HCT116 (cell line): ENCODE measurements around the gene FMN1. TPM values are rescaled to one million over a fixed set of nuclear protein-coding genes. Genes with fewer than 3 reads are reported as not detected.

Experiments
- ATAC-seq: fragments of 200-7000 bp; cut with Tn5 transposase; 2 replicates; pipeline ENCODE4 v1.9.1; 2020; ENCODE audit warnings: mild to moderate bottlenecking, moderate library complexity
- BruUV-seq: library from RNA; stranded (reverse); fragments of 400-500 nt; replicated peaks from 2 replicates; lab custom pipeline; 2021; lab: Mats Ljungman, UMichigan
- CTCF ChIA-PET: fragments of 300-600 bp; sonication (Branson Sonifier 250); formaldehyde crosslinking; loops from one replicate; lab custom pipeline; 2021; ENCODE audit warnings: antibody characterized with exemption; lab: Charles Lee
- POLR2A ChIA-PET: fragments of 300-600, 350-600 bp; sonication (Branson Sonifier 250); formaldehyde crosslinking; loops from one replicate; lab custom pipeline; 2021; ENCODE audit warnings: antibody characterized with exemption; lab: Charles Lee
- RAD21 ChIA-PET, 2 experiments: fragments of 300-600 bp; sonication (Branson Sonifier 250); formaldehyde crosslinking; loops; one replicate each; lab custom pipeline; 2023; ENCODE audit warnings: low total read pairs in 2 of 2; ENCODE audit not compliant: uncharacterized antibody in 2 of 2, unreplicated experiment in 2 of 2, low non-redundant PET in 1 of 2; lab: Charles Lee
- DNase-seq: peaks from one replicate; pipeline ENCODE4 v3.0.0-alpha.2; 2010; ENCODE audit warnings: low read depth, low spot score
- H2AFZ ChIP-seq: fragments of 200-600 bp; shearing (Covaris generic), sonication (generic); 2 replicates; pipeline ENCODE4 v1.6.1; 2017; ENCODE audit warnings: low read depth, mixed run types, mixed read lengths, antibody characterized with exemption, low read length; ENCODE audit not compliant: poor library complexity, severe bottlenecking
- H3K27ac ChIP-seq: 2 replicates; pipeline ENCODE4 v1.5.1; 2012; ENCODE audit warnings: low read depth, low read length
- H3K27me3 ChIP-seq: fragments of 200-600 bp; sonication (generic); 2 replicates; pipeline ENCODE4 v1.6.1; 2016; ENCODE audit warnings: mixed run types, low read length, mixed read lengths; ENCODE audit not compliant: insufficient read depth
- H3K36me3 ChIP-seq, 2 experiments: fragments of 200-500 bp in 1 of 2; fragments of 200-600 bp in 1 of 2; sonication (Bioruptor generic) in 1 of 2; sonication (generic) in 1 of 2; 2 replicates each; pipeline versions ENCODE4 v1.5.1 to v1.6.1; 2014 to 2016; ENCODE audit warnings: low read length in 2 of 2, inconsistent platforms in 1 of 2, mixed read lengths in 1 of 2, mixed run types in 1 of 2; ENCODE audit not compliant: insufficient read depth in 2 of 2, control insufficient read depth in 1 of 2
- H3K4me1 ChIP-seq, 2 experiments: fragments of 200-600 bp in 1 of 2; sonication (generic) in 1 of 2; 2 replicates each; pipeline versions ENCODE4 v1.5.1 to v1.6.1; 2012 to 2017; ENCODE audit warnings: low read length in 2 of 2, inconsistent platforms in 1 of 2, mild to moderate bottlenecking in 1 of 2, mixed read lengths in 1 of 2, mixed run types in 1 of 2, moderate library complexity in 1 of 2; ENCODE audit not compliant: insufficient read depth in 2 of 2, control insufficient read depth in 1 of 2
- H3K4me2 ChIP-seq: fragments of 200-600 bp; sonication (generic); 2 replicates; pipeline ENCODE4 v1.6.1; 2017; ENCODE audit warnings: mixed run types, low read length, mixed read lengths
- H3K4me3 ChIP-seq, 2 experiments: fragments of 200-600 bp in 1 of 2; sonication (generic) in 1 of 2; replicated peaks in 1 of 2; 2 replicates each; pipeline ENCODE4 v1.5.1; 2011 to 2016; ENCODE audit warnings: low read length in 2 of 2, control low read depth in 1 of 2, low read depth in 1 of 2, mild to moderate bottlenecking in 1 of 2, mixed read lengths in 1 of 2, mixed run types in 1 of 2
- H3K79me2 ChIP-seq: fragments of 200-600 bp; sonication (generic); 2 replicates; pipeline ENCODE4 v1.6.1; 2017; ENCODE audit warnings: mild to moderate bottlenecking, mixed run types, low read length, moderate library complexity, mixed read lengths; ENCODE audit not compliant: insufficient read depth
- H3K9ac ChIP-seq: fragments of 200-600 bp; sonication (generic); 2 replicates; pipeline ENCODE4 v1.6.1; 2016; ENCODE audit warnings: low read length, mixed read lengths
- H3K9me2 ChIP-seq: fragments of 200-600 bp; sonication (generic), shearing (Covaris generic); 2 replicates; pipeline ENCODE4 v1.6.1; 2017; ENCODE audit warnings: mixed run types, mild to moderate bottlenecking, moderate library complexity; ENCODE audit not compliant: insufficient read depth
- H3K9me3 ChIP-seq, 2 experiments: fragments of 200-500 bp in 1 of 2; fragments of 200-600 bp in 1 of 2; sonication (Bioruptor generic) in 1 of 2; sonication (generic) in 1 of 2; 2 replicates each; pipeline ENCODE4 v1.6.1; 2014 to 2017; ENCODE audit warnings: low read length in 2 of 2, mixed read lengths in 2 of 2, inconsistent platforms in 1 of 2, low read depth in 1 of 2, mild to moderate bottlenecking in 1 of 2, mixed run types in 1 of 2, moderate library complexity in 1 of 2; ENCODE audit not compliant: control insufficient read depth in 1 of 2, insufficient read depth in 1 of 2
- H4K20me1 ChIP-seq: fragments of 200-600 bp; sonication (generic), shearing (Covaris generic); 2 replicates; pipeline ENCODE4 v1.6.1; 2017; ENCODE audit warnings: mixed run types, mild to moderate bottlenecking, moderate library complexity; ENCODE audit not compliant: insufficient read depth
- ATF3 ChIP-seq: IDR thresholded peaks from 2 replicates; pipeline ENCODE4 v1.6.1; 2012
- CEBPB ChIP-seq: IDR thresholded peaks from 2 replicates; pipeline ENCODE4 v1.6.1; 2012; ENCODE audit warnings: low read depth
- EGR1 ChIP-seq: IDR thresholded peaks from 2 replicates; pipeline ENCODE4 v1.6.1; 2012; ENCODE audit warnings: low read depth
- EZH2 ChIP-seq: fragments of 200-600 bp; sonication (generic); IDR thresholded peaks from 2 replicates; pipeline ENCODE4 v1.6.1; 2017; ENCODE audit warnings: antibody characterized with exemption, mixed run types
- FOSL1 ChIP-seq: IDR thresholded peaks from 2 replicates; pipeline ENCODE4 v1.6.1; 2012; ENCODE audit warnings: low read depth
- JUND ChIP-seq: IDR thresholded peaks from 2 replicates; pipeline ENCODE4 v1.6.1; 2012
- MAX ChIP-seq: IDR thresholded peaks from 2 replicates; pipeline ENCODE4 v1.6.1; 2012
- POLR2A ChIP-seq: IDR thresholded peaks from 2 replicates; pipeline ENCODE4 v1.7.0; 2011; ENCODE audit warnings: borderline replicate concordance; ENCODE audit not compliant: insufficient read depth, insufficient read length; ENCODE audit errors: extremely low read depth
- RAD21 ChIP-seq: IDR thresholded peaks from 2 replicates; pipeline ENCODE4 v1.6.1; 2012; ENCODE audit warnings: low read depth, mild to moderate bottlenecking
- SP1 ChIP-seq: IDR thresholded peaks from 2 replicates; pipeline ENCODE4 v1.6.1; 2012; ENCODE audit warnings: low read depth
- SRF ChIP-seq: IDR thresholded peaks from 2 replicates; pipeline ENCODE4 v1.6.1; 2012; ENCODE audit warnings: low read depth
- TCF7L2 ChIP-seq: IDR thresholded peaks from 2 replicates; pipeline ENCODE4 v1.7.0; 2011; ENCODE audit warnings: borderline replicate concordance, inconsistent platforms; ENCODE audit not compliant: insufficient read depth, insufficient read length; ENCODE audit errors: extremely low read depth
- ZFX ChIP-seq: fragments of 450-650 bp; IDR thresholded peaks from 2 replicates; pipeline ENCODE4 v1.6.1; 2017
- intact Hi-C: fragments of 100-400 bp; cut with micrococcal nuclease; formaldehyde crosslinking; loops from 2 replicates; pipeline ENCODE4 v1.10.0; 2022
- total RNA-seq: library from RNA; stranded (reverse); gene quantifications from one replicate; pipeline ENCODE4 v1.2.1, GENCODE V29; 2021; ENCODE audit not compliant: unreplicated experiment
- TF ChIP-seq, protein P1 (sequence below): IDR thresholded peaks from 2 replicates; pipeline ENCODE4 v1.6.1; 2012; ENCODE audit warnings: low read depth

FMN1 gene
- total RNA-seq, 1 experiment from 2014 or later = 0.39 TPM

DNA sequence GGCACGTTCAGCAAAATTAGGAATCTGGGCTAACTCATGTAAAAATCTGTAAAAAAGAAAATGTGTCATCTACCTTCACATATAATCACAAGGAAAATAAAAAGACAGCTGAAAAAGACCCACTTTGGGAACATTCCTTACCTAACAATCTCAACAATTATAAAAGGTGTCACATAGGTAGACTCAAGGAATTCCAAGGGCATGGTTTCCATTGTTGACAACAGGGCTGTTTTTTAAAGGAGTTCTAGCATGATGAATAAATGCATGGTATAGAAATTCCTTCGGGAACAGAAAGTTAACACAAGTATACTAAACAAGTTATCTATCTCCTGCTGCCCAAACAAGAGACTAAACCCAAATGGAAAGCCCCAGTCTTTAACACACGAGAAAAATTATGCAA is 292.5 kb downstream of the FMN1 start:
- BruUV-seq = no TSS peak
- ATAC-seq (no peak), DNase-seq (no peak)
- no peak overlapping the region for H3K27ac ChIP-seq
- H3K9me3 ChIP-seq = no peaks in the 10 kb centered on the region
- CTCF ChIA-PET = no interaction called here
- no peaks in the 10 kb centered on the region for H4K20me1 ChIP-seq
- no peaks in the 10 kb centered on the region for H3K9me2 ChIP-seq
- no peak for TF ChIP-seq ATF3
- no peak for TF ChIP-seq MAX
- no peak for TF ChIP-seq FOSL1
- TF ChIP-seq RAD21 = no peak
- no peak for TF ChIP-seq EGR1
- no peak for TF ChIP-seq ZFX
- H3K27me3 ChIP-seq = no peaks in the 10 kb centered on the region
- H3K79me2 ChIP-seq = no peaks in the 10 kb centered on the region
- RAD21 ChIA-PET = no interaction called here
- H3K4me3 ChIP-seq = no peak overlapping the region
- POLR2A ChIA-PET = no interaction called here
- no peaks in the 10 kb centered on the region for H3K36me3 ChIP-seq
- no peak overlapping the region for H3K4me2 ChIP-seq
- intact Hi-C loops = no loop called here
- H3K4me1 ChIP-seq = no peaks in the 10 kb centered on the region
- H2AFZ ChIP-seq = no peak overlapping the region
- no peak overlapping the region for H3K9ac ChIP-seq

GRCh38 chr15:32901192-32901591 is 293.3 kb downstream of the FMN1 start:
- Histone ChIP-seq H2AFZ (no peak overlapping the region), H3K9me3 (no peaks in the 10 kb centered on the region), H4K20me1 (no peaks in the 10 kb centered on the region), H3K9me2 (no peaks in the 10 kb centered on the region), H3K36me3 (no peaks in the 10 kb centered on the region), H3K4me2 (no peak overlapping the region), H3K27me3 (no peaks in the 10 kb centered on the region), H3K79me2 (no peaks in the 10 kb centered on the region), H3K4me3 (no peak overlapping the region), H3K9ac (no peak overlapping the region), H3K27ac (no peak overlapping the region), H3K4me1 (no peaks in the 10 kb centered on the region)
- BruUV-seq = no TSS peak
- ChIA-PET RAD21 (no interaction called here), POLR2A (no interaction called here), CTCF (no interaction called here)
- TF ChIP-seq TCF7L2 (no peak), SRF (no peak), JUND (no peak), POLR2A (no peak), EGR1 (no peak), CEBPB (no peak), EZH2 (no peak), SP1 (no peak), MAX (no peak)
- TF ChIP-seq, protein P1, sequence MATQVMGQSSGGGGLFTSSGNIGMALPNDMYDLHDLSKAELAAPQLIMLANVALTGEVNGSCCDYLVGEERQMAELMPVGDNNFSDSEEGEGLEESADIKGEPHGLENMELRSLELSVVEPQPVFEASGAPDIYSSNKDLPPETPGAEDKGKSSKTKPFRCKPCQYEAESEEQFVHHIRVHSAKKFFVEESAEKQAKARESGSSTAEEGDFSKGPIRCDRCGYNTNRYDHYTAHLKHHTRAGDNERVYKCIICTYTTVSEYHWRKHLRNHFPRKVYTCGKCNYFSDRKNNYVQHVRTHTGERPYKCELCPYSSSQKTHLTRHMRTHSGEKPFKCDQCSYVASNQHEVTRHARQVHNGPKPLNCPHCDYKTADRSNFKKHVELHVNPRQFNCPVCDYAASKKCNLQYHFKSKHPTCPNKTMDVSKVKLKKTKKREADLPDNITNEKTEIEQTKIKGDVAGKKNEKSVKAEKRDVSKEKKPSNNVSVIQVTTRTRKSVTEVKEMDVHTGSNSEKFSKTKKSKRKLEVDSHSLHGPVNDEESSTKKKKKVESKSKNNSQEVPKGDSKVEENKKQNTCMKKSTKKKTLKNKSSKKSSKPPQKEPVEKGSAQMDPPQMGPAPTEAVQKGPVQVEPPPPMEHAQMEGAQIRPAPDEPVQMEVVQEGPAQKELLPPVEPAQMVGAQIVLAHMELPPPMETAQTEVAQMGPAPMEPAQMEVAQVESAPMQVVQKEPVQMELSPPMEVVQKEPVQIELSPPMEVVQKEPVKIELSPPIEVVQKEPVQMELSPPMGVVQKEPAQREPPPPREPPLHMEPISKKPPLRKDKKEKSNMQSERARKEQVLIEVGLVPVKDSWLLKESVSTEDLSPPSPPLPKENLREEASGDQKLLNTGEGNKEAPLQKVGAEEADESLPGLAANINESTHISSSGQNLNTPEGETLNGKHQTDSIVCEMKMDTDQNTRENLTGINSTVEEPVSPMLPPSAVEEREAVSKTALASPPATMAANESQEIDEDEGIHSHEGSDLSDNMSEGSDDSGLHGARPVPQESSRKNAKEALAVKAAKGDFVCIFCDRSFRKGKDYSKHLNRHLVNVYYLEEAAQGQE = no peak
- DNase-seq (no peak), ATAC-seq (no peak)
- intact Hi-C loops = no loop called here
